NCI-H1417 treated with DMSO at 0.1 percent for 48 hours (cell line): ENCODE measurements around the gene HVCN1.

ENCODE experiments used
- DNase-seq: peaks from one replicate; lab custom pipeline; 2025; lab: John Stamatoyannopoulos, UW

The HVCN1 gene

DNA sequence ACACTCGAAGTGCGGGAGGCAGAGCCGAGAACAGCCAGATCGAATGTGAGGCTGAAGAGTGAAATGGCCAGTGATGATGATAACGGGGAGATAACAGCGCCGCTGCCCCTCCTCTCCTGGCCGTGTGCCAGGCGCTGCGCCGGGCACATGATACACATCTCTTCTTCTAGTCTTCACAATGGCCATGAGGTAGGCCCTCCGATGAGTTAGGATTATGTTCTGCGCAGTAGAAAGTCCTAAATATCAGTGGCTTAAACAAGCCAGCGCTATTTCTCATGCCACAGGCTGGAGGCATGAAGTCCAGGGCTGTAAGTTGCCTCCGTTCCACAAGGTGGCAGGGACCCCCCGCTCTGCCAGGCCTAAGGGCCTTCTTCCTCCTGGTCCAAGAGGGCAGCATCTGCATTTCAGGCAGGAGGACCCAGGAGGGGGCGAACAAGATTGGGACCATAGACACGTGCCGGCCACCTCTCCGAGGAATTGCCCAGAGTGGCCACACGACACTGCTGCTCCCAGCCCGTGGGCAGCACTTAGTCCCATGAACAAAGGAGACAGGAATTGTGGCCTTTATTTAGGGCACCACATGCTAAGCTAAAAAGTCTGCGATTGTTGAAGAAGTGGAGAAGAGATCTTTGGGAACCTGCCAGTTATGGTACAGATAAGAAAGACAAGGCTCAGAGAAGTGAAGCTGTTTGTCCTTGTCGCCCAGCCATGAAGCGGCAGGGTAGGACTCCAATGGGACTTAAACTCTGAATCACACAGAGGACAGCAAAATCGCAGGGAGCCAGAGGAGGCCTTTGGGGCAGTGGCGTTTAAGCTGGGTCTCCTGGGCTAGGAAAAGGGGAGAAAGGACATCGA, 10.9 kb upstream of the HVCN1 start:
- DNase-seq, result no peak

DNA sequence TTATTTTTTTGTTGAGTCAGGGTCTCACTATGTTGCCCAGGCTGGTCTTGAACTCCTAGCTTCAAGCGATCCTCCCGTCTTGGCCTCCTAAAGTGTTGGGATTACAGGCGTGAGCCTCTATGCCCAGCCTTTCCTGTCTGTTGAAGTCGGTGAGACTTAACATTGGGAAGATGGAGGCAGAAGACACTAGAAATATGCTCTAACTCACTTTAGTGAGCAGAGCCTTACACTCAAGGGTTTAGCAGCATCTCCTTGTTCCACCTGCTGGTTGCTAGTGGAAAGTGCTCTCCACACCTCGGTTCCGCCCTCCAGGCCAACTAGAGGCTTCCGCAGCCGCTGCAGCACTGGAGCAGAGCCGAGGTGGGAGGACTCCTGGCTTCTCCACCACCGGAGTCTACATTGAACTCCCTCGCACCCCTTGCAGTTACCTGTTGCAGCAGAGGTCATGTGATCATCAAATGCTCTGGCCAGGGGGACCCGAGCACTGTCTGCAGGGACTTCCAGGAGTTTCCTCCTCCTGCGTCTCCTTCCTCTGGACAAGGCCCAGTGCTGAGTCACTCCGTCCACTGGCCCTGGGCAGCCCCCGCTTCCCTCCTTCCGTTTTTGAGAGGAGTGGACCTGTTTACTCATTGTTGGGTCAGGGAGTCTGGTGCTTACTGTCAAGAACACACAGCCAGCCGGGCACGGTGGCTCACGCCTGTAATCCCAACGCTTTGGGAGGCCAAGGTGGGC, 9.4 kb upstream of the HVCN1 start:
- DNase-seq, result no peak

DNA sequence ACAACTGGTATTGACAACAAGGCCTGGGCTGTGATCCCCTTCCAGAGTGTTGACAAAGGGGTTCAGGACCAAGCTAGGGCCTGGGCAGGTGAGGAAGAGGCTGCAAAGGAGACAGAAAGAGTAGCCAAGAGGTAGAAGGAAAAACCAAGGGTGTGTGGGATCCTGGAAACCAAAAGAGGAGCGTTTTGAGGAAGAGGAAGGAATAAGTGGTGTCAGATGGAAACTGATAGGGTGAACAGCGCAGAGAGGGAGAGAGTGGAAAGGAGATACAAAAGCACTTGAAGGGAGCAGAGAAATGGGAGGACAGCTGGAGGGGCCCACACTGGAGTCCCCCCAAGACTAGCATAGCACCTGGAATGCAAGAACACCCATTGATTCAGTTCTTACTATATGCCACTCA, 8.3 kb upstream of the HVCN1 start:
- no peak for DNase-seq

- DNase-seq, result no peak
Measured at GRCh38 chr12:110696283-110696682, 7.4 kb upstream of the HVCN1 start.

DNA sequence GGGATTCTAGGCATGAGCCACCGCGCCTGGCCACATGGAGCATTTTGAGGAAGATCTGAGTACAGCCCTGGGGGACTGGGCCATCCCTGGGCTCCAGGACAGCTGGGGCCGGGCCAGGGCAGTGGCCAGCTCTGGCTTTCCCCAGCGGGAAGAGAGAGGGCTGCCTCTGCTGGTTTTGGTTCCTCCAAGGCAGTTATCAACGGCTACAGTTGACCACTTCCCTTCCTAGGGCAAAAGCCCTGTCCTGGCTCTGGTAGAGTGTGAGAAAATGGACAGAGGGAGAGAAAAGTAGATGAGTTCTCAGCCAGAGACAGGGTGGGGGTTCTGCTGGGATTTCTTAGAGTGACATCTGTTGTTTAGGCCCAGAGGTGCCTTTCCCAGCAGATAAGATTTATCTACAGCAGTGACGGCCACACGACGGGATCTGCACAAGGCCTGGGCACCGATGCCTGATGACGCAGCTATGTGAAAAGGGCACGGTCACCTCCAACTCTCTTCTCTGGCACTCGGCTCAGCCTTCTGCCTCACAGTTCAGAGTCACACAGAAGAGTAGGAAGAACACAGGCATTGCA, 5.5 kb upstream of the HVCN1 start:
- DNase-seq, result no peak

DNA sequence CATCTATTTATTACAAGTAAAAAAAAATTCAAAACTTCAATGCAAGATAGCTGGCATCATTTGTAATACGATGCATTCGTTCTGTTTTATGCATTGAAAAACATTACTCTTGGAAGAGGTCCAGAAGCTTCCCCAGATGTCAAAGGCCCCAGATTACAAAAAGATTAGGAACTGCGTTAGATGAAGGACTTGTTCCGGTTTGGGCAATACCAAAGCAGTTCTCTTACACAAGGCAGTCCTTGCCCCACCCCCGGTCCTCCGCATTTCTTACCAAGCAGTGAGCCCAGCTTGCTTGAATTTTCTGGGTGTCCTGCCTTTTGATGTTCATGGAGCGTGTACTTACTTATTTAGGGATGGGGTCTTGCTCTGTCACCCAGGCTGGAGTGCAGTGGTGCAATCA, 4.8 kb upstream of the HVCN1 start:
- no peak for DNase-seq

DNA sequence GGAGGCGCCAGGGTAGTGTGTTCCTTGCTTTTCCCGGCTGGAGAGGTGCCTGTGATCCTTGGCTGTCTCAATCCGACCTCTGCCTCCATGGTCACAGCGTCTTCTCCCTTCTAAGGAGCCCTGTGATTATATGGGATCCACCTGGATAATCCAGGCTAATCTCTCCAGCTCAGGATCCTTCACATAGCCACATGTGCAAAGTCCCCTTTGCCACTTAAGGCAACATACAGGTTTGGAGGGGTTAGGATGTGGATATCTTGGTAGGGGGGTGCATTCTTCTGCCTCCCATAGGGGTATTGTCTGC, 1.2 kb upstream of the HVCN1 start:
- DNase-seq, result no peak

GRCh38 chr12:110689281-110690126, 589 bp upstream of the HVCN1 start:
- DNase-seq, result no peak

- DNase-seq, result no peak
Measured at GRCh38 chr12:110687396-110688169, 1.3 kb downstream of the HVCN1 start.

DNA sequence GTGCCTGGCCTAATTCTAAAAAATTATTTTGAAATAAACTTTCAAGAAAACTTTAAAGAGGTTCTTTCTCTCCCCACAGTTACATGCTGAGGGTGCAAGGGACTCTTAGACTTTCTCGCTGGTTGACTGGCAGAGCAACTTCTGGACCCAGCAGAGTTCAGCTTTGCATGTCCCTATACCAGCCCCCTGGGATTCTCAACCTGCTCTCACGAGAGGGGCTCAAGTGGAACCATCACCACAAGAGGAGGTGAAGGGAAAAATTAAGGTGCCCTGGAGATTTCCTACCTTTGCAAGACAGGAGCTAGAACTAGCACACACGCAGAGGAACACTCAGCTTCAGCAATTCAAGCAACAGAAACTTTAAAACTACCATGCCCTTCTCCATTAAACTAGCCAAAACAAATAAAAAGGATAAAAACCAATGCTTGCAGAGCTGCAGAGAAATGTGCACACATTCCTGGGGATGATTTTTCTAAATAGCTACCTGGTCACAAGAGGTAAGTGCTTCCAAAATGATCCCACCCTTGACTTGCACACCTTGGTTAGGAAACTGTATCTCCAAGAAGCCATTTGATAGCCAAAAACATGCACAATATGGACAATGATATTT, 2.5 kb downstream of the HVCN1 start:
- DNase-seq, result no peak

- no peak for DNase-seq
Measured at GRCh38 chr12:110684312-110684836, 4.5 kb downstream of the HVCN1 start.

GRCh38 chr12:110683888-110684287, 5.0 kb downstream of the HVCN1 start:
- DNase-seq, result no peak

DNA sequence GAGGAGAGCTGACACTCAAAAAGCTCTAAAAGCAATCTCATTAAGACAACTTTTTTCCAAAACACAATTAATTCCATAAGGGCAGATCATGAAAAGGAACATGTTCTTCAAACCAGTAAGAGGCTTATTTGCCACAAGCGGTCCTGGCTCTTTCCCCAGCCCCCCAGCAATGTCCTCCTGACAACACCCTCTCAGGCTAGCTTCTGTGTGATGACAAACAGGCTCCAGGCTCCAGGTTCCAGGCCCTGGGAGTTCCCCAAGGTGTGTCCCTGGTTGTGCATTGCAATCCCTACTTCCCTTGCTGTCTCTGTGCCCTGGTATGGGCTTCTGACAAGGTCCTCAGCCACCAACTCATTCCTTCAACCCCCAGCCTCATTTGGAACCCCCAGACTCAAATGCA, 8.9 kb downstream of the HVCN1 start:
- DNase-seq, result no peak

DNA sequence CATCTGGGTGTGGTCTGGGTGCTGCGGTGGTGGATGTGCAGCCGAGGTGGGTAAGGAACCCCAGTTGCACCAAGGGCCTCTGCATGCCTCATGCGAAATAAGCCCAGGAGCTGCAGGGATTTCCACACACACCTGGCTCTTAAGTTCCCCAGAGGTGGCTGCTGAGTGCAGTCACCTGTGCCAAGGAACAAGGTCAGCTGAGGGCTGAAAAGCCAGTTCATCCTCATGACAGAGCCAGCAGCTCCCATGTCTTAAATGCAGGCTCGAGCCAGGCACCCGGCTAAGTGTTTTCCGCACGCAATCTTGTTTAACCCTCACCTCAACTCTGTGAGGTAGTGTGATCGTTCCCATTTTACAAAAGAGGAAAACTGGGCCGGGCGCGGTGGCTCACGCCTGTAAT, 9.7 kb downstream of the HVCN1 start:
- DNase-seq, result no peak

DNA sequence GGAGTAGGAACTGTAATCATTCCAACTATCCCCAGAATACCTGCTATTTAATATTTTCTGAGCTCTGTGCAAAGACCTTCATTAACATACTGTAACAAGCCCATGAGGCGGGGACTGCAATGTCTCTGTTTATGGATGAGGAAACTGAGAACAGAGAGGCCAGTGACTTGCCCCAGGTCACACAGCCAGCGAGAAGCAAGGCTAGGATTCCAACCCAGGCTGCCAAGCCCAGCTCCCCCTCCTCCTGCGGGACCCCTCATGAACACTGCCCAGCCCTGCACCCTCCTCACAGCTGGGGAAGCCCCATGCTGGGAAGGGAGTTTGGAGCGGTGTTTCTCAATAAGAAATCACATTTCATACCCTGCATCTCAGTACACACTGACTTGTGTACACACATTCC, 10.9 kb downstream of the HVCN1 start:
- no peak for DNase-seq

DNA sequence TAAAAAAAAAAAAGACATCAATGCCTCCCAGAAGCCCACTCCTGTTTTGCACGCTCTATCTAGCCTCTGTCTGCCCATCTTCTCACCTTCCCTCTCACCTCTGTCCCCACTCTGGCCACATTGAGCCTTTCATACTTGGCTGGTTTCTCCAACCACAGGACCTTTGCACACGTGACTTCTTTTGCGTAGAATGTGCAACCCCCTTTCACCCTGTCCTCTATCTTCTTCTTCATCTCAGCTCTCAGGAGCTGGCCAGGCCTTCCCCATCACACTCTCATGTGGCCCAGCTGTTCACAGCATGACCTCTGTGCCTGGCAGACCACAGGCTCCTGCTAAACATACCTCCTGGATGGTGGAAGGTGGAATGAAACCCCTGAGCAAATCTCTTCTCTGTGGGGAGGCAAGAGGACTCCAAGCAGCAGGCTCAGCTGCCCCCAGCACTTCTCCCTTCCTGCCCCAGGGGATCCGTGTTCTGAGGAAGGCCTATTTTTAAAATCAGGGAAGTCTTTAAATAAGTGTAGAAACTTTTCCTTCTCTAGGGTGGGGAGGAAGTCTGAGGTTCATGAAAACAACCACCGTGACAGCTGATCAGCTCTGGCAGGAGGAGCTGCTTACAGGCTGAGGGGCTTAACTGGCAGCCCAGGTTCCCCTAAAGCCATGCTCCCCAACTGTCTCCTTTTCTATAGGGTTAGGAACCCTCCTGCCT, 11.6 kb downstream of the HVCN1 start:
- DNase-seq, result no peak

- no peak for DNase-seq
Measured at GRCh38 chr12:110676171-110676570, 12.7 kb downstream of the HVCN1 start.

DNA sequence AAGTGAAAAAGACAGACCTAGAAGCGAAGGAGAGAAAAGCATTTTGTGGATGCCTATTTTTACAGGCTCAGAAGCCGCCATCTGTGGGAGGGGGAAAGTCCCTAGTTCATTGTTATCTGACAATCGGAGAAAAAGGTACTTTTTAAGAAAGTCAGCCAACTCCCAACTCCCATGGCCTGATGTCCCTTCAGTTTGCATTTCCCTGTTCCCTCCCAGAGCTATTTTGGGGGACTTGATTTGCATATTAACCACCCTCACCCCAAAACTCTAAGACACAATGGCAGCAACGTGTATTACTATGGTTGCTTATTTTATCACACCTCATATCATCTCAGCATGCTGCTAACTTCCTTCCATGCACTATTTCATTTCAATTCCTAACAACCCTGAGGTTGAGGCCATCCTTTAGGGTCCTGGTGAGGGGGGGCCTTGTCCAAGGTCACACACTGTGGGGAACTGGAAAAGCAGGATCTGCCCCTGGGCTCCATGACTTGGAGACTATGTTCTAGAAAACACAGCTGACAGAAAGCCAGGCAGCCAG, 18.7 kb downstream of the HVCN1 start:
- DNase-seq, result no peak

GRCh38 chr12:110669193-110669502, 19.8 kb downstream of the HVCN1 start:
- DNase-seq, result no peak

- no peak for DNase-seq
Measured at GRCh38 chr12:110668480-110669192, 20.3 kb downstream of the HVCN1 start.
